ENCODE results near the gene DHX8. TPM values are rescaled to one million over a fixed set of nuclear protein-coding genes. Genes with fewer than 3 reads are reported as not detected.

The DHX8 gene
- polyA plus RNA-seq, 1 of the 3 experiments (the other 2 are of a cell fraction) = 31.3 TPM

DNA sequence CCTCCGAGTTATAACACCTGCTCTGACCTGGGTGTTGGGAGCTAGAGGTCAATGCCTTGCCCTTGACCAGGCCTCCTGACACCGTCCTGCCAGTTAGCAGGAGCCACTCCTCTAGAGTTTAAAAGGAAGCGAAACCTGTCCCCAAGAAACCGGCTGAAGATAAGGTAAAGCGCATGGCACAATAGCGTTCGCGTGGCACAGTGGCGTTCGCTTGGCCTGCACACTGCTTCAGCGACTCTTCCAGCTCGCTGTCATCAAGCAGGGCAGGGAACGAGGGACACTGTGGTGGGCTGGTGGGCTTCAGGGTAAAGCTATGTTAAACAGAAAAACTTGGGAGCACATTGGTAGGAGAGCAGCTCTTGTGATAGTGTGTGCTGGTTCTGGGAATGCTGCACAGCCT, 90.6 kb downstream of the DHX8 start:
- Histone ChIP-seq H3K79me2 (ENCODE audit: insufficient read depth) (no peaks in the 10 kb centered on the region), H4K20me1 (ENCODE audit: insufficient read depth) (no peaks in the 10 kb centered on the region), H3F3A (replicated peaks; ENCODE audit: insufficient read depth) (peaks cover 19% of the 10 kb centered on the region), H3K9ac (no peak overlapping the region), H2AFZ (ENCODE audit: low read depth) (no peak overlapping the region), H3K9me3 (no peaks in the 10 kb centered on the region), H3K27ac (ENCODE audit: low read depth in 2 of 2, low read length in 1 of 2) (no peak overlapping the region), H3K36me3 (replicated peaks in 1 of 2; ENCODE audit: control insufficient read depth in 1 of 2, insufficient read depth in 2 of 2, low read length in 1 of 2) (no peaks in the 10 kb centered on the region), H3K9me2 (no peaks in the 10 kb centered on the region), H3K4me2 (no peak overlapping the region), H3K4me3 (ENCODE audit: low read depth in 2 of 2, low read length in 1 of 2) (no peak overlapping the region), H3K27me3 (ENCODE audit: insufficient read depth) (no peaks in the 10 kb centered on the region), H3K4me1 (ENCODE audit: control insufficient read depth in 1 of 2, insufficient read depth in 2 of 2, low read depth in 1 of 2, low read length in 1 of 2) (peaks cover 7 to 10% of the 10 kb centered on the region in 2 experiments; a peak in 2 of 4 replicates)
- WGBS (ENCODE audit: low lambda C conversion rate) = 87% methylated on average over 12 of the region's 13 CpGs
- no peak for DNase-seq
- TF ChIP-seq MEF2A (IDR thresholded peaks at IDR 0.05; ENCODE audit: borderline replicate concordance, low read depth) (no peak), FOSL2 (IDR thresholded peaks at IDR 0.05; ENCODE audit: borderline replicate concordance, low read depth) (no peak), GATA2 (CRISPR knock-in tag; IDR thresholded peaks at IDR 0.05) (no peak), FOXM1 (IDR thresholded peaks at IDR 0.05; ENCODE audit: low read depth) (no peak), JUND (IDR thresholded peaks at IDR 0.05) (no peak), ELF1 (IDR thresholded peaks at IDR 0.05) (no peak), FOXJ3 (CRISPR knock-in tag; IDR thresholded peaks at IDR 0.05) (no peak), TEAD4 (IDR thresholded peaks at IDR 0.05; ENCODE audit: borderline replicate concordance, insufficient read depth) (no peak), NFIC (IDR thresholded peaks at IDR 0.05; ENCODE audit: borderline replicate concordance) (no peak), EP300 (IDR thresholded peaks at IDR 0.05; ENCODE audit: borderline replicate concordance in 1 of 2, low read depth in 1 of 2, low read length in 1 of 2) (no peak)
- TF ChIP-seq, protein P1, sequence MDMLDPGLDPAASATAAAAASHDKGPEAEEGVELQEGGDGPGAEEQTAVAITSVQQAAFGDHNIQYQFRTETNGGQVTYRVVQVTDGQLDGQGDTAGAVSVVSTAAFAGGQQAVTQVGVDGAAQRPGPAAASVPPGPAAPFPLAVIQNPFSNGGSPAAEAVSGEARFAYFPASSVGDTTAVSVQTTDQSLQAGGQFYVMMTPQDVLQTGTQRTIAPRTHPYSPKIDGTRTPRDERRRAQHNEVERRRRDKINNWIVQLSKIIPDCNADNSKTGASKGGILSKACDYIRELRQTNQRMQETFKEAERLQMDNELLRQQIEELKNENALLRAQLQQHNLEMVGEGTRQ (IDR thresholded peaks at IDR 0.05; ENCODE audit: borderline replicate concordance, low read depth, low read length) = no peak
- TF ChIP-seq, protein P2, sequence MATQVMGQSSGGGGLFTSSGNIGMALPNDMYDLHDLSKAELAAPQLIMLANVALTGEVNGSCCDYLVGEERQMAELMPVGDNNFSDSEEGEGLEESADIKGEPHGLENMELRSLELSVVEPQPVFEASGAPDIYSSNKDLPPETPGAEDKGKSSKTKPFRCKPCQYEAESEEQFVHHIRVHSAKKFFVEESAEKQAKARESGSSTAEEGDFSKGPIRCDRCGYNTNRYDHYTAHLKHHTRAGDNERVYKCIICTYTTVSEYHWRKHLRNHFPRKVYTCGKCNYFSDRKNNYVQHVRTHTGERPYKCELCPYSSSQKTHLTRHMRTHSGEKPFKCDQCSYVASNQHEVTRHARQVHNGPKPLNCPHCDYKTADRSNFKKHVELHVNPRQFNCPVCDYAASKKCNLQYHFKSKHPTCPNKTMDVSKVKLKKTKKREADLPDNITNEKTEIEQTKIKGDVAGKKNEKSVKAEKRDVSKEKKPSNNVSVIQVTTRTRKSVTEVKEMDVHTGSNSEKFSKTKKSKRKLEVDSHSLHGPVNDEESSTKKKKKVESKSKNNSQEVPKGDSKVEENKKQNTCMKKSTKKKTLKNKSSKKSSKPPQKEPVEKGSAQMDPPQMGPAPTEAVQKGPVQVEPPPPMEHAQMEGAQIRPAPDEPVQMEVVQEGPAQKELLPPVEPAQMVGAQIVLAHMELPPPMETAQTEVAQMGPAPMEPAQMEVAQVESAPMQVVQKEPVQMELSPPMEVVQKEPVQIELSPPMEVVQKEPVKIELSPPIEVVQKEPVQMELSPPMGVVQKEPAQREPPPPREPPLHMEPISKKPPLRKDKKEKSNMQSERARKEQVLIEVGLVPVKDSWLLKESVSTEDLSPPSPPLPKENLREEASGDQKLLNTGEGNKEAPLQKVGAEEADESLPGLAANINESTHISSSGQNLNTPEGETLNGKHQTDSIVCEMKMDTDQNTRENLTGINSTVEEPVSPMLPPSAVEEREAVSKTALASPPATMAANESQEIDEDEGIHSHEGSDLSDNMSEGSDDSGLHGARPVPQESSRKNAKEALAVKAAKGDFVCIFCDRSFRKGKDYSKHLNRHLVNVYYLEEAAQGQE (IDR thresholded peaks at IDR 0.05; ENCODE audit: low read depth, low read length) = no peak
- TF ChIP-seq, protein P3, sequence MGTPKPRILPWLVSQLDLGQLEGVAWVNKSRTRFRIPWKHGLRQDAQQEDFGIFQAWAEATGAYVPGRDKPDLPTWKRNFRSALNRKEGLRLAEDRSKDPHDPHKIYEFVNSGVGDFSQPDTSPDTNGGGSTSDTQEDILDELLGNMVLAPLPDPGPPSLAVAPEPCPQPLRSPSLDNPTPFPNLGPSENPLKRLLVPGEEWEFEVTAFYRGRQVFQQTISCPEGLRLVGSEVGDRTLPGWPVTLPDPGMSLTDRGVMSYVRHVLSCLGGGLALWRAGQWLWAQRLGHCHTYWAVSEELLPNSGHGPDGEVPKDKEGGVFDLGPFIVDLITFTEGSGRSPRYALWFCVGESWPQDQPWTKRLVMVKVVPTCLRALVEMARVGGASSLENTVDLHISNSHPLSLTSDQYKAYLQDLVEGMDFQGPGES (IDR thresholded peaks at IDR 0.05; ENCODE audit: low read depth, low read length) = no peak
- TF ChIP-seq, protein P4, sequence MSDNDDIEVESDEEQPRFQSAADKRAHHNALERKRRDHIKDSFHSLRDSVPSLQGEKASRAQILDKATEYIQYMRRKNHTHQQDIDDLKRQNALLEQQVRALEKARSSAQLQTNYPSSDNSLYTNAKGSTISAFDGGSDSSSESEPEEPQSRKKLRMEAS (IDR thresholded peaks at IDR 0.05; ENCODE audit: low read depth) = no peak
- ChIA-PET CTCF (interaction anchor here (1.0 to 10.5 kb wide), 9 partner anchors 11 to 183 kb away, joined by 3 to 97 read pairs (median 3); partner anchors contain the start of genes DHX8 and SOST), POLR2A (no interaction called here)

All from SK-N-SH (cell line).